HG03457 (cell line): ENCODE measurements around the gene ANKMY2.
"Not testable (repeated sequence)": the region's sequence is repeated elsewhere in the genome, so short reads cannot be mapped to it uniquely, and the experiment has no call there.

Source experiments
- ATAC-seq: cut with Tn5 transposase; IDR thresholded peaks from one replicate; pipeline ENCODE4 v1.9.1; 2021; ENCODE audit warnings: moderate number of reproducible peaks; ENCODE audit not compliant: unreplicated experiment

The ANKMY2 gene

GRCh38 chr7:16645593-16646471 is at the start of gene ANKMY2, which contains the start of gene BZW2:
ANKMY2 (minus strand) TSS chr7:16645754; CDS start chr7:16645573, 181 bp downstream.
BZW2 (plus strand) TSS chr7:16646181; CDS start chr7:16665444, 19,263 bp downstream.
- ATAC-seq: peak; percentile 97

DNA sequence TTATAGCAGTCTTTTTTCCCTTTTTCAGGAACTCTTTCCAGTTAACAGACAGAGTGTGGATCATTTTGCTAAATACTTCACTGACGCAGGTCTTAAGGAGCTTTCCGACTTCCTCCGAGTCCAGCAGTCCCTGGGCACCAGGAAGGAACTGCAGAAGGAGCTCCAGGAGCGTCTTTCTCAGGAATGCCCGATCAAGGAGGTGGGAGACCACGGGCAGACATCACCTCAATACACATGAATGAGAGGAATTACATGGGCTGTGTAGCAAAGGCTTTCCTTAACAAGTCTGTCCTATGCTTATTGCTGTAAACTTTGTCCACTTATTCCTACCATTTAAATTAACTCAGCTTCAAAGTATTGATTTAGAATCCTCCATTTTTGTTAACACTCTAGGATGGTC is 49.3 kb upstream of the ANKMY2 start:
- ATAC-seq: no peak

GRCh38 chr7:16693601-16694318 is 48.2 kb upstream of the ANKMY2 start:
- no peak for ATAC-seq

GRCh38 chr7:16691241-16691640 is 45.7 kb upstream of the ANKMY2 start:
- no peak for ATAC-seq

DNA sequence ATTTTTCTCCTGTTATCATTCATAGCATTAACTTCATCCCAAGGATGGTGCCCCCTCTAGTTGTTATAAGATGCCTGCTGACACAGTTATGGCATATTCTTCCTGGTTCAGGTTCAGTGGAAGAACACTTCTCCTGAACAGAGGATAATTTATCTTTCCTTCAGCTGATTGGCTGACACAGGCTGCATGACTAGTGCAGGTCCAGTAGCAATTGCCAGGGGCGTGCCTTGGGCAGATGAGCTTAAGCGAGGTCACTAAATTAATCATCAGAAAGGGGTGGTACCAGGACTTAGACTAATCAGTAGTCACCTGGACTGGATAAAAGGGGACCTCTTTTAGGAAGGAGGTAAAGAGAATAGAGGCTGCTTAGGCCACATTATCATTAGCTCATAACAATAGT is 42.7 kb upstream of the ANKMY2 start:
- no peak for ATAC-seq

GRCh38 chr7:16685535-16685934 is 40.0 kb upstream of the ANKMY2 start:
- ATAC-seq: no peak

DNA sequence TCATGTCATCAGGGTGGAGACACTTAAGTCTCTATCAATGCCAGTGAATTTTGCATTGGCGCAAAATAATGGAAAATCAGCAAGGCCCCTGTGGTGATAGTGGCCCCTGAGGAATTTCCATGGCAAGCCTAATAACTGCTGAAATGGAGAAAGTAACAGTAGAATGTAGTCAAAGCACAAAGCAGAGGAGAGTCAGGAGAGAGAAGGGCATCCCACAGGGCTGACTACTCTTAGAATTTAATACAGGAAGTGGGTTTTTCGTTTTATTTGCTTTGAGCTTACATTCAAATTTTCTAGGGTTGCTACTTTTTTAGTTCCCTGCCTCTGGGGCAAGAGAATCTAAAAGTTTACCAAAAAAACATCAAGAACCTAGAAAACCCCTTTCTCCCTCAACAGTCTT is 39.4 kb upstream of the ANKMY2 start:
- ATAC-seq: no peak

- ATAC-seq: not testable (repeated sequence)
Measured at GRCh38 chr7:16678645-16679566, 33.4 kb upstream of the ANKMY2 start.

DNA sequence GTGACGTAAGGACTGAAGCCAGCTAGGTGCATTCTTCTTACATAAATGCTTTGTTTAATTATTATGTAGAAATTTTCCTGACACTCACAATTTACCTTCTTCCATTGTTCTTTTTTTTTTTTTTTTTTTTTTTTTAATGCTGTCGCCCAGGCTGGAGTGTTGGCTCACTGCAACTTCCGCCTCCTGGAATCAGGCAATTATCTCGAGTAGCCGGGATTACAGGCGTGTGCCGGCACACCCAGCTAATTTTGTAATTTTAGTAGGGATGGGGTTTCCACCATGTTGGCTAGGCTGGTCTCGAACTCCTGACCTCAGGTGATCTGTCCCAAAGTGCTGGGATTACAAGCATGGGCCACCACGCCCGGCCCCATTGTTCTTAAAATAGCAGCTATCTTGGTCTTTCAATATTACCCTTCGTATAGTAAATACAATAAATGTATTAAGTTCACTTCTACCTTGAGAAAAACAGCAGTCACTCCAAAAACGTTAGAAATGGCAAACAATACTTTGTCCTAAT is 32.5 kb upstream of the ANKMY2 start:
- no peak for ATAC-seq

DNA sequence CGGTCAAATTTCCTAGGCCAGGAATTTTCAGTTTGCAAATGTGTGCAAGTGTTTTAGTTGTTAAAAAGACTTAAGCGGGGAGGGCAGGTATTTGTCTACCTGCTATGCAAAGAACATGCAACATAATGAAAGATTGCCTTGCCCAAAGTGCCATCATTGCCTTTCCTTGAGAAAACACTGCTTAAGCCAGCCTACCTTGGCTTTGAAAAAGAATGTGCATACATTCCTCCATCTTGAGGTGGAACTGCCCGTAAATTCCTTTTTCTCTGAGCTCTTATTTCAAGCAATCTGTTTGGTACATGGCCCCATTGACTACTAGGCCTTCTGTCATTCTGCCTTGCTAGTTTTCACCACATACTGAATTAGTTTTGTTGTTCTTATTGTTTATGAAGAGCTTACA is 29.7 kb upstream of the ANKMY2 start:
- ATAC-seq: no peak

- no peak for ATAC-seq
Measured at GRCh38 chr7:16671811-16672210, 26.3 kb upstream of the ANKMY2 start.

DNA sequence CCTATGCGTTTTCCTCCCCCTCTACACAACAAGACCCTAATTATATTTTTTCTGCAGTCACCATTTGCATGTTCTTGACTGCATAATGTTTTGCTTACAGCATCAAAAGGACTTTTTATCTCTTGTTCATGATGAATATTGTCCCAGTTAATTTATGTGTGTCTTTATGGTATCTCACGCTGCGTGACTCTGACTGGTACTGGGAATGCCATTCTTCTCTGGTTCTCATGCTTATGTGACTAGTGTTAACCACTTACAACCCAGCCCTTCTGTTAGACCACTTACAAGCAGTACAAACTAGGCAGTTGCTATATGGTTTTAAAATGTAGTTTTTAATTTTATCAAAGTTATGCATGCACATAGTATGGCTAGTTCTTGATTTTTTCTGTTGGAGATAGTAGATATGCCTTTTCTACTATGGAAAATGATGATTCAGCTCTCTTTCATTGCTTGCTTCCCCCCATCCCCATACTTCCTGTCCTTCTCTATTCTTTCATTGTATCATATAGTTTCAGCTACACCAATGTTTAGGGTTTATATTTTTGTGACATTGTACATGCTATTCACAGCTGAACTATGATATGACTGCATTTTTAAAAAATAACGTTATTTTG is 25.3 kb upstream of the ANKMY2 start:
- no peak for ATAC-seq

GRCh38 chr7:16670021-16670420 is 24.5 kb upstream of the ANKMY2 start:
- no peak for ATAC-seq

DNA sequence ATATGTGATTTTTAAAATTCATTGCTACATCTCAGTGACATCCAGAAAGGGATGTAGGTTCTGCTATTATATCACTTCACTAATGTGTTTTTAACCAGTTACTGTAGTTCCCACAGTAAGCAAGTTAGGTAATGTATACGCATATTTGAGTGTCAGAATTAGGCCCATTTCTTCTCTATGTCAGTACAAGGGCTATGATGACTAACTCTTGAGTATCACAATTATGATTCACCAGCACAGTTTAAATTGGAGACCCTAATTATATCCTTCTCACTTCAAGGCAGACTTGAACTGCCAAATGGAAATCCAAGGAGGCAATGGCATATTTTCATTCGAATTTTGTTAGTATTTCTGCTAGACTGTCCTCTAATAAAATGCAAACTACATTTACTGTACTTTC is 24.0 kb upstream of the ANKMY2 start:
- no peak for ATAC-seq

DNA sequence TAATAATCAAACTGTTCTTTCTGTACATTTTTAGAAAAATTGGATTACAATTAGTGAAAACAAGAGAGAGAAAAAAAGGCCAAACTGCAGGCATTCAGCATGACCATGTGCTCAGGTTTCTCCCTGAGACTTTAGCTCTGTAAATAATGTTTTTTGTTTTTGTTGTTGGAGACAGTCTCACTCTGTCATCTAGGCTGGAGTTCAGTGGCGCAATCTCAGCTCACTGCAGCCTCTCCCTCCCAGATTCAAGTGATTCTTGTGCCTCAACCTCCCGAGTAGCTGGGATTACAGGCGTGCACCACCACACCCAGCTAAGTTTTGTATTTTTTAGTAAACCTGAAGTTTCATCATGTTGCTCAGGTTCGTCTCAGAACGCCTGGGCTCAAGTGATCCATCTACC is 23.4 kb upstream of the ANKMY2 start:
- no peak for ATAC-seq

DNA sequence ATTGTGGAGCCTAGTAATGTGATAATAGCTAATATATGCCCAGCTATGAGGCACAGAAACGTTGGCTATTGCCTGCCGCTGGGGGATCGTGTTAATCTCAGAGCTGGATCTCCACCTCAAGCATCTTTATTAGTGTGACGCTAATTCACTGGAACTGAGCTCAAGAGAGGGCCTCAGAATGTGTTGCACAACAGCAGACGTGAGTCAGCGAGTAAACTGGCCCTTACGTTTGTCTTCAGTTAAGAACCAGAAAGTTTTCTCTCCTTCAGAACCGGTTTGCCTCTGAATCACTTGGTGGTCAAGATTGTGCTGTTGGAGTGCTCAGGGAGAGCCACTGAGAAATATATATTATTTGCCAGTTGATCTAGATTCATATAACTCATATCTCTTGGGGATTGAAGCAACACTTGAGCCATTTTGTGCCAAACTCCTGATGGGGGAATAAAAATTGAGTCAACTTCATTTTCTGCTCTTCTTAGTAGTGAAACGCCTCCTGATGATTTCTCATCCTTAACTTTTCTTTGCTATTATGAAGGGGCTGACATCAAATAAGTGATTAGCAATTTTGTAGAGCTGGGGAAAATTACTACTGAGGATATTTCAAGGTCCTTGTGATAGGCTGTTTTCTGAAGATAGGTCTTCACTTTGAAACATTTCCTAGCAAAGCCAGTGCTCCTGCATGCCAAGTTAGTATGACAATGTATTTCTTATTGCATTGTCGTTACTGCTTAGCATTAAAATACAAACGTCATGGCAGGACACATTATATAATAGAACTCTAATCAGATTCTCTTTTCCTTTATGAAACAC is 22.7 kb upstream of the ANKMY2 start:
- no peak for ATAC-seq

- no peak for ATAC-seq
Measured at GRCh38 chr7:16667355-16667754, 21.8 kb upstream of the ANKMY2 start.

GRCh38 chr7:16661924-16662323 is 16.4 kb upstream of the ANKMY2 start:
- ATAC-seq: no peak

DNA sequence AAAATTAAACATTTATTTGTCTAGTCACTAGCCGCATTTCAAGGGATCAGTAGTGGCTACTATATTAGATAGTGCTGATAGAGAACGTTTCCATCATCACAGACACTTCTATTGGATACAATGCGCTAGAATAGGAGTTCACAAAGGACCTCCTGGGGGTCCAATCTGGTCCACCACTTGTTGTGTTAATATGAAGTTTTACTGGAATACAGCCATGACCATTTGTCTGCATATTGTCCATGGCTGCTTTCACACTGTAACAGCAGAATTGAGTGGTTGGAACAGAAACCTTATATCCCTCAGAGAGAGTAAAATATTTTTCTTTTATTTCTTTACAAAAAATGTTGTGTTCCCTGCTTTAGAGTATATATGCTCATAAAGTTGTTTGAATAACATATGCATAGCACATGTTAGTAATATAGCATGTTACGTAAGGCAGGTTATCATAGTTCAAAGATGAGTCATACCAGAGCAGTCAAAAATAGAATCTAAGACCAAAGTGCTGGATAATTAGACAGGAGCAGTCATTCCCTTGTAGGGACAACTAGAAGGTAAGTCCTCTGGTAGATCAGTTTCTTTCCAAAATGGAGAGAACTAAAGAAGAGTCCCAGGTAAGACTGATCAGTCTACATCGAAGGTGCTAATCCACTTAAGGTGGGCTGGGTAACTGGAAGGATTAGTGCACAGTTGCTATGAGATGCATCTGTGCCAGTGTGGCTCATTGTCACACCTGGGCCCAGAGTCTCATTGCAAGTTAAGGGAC is 15.3 kb upstream of the ANKMY2 start:
- no peak for ATAC-seq
